ENCODE data around the gene ZC3H4. TPM values are rescaled to one million over a fixed set of nuclear protein-coding genes. Genes with fewer than 3 reads are reported as not detected.

ZC3H4 gene
- total RNA-seq, 1 experiment from 2014 or later = 105 TPM

DNA sequence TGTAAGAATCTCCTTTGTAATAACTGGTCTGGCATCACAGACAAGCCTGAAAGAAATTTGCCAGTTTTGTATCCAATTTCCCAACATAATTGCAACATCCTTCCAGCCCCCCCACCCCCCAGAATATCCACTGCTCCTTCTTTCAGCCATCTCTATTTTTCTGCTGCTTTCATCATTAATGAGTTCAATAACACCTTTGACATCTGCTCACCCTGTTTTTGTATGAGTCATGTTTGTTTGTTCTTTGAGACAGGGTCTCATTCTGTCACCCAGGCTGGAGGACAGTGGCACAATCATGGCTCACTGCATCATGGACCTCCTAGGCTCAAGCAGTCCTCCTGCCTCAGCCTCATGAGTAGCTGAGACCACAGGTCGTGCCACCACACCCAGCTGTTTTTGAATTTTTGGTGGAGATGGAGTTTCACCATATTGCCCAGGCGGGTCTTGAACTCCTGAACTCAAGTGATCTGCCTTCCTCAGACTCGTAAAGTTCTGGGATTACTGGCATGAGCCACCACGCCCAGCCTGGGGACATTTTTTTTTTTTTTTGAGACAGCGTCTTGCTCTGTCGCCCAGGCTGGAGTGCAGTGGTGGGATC, 7.0 kb upstream of the ZC3H4 start:
- no peaks in the 10 kb centered on the region for H3K79me2 ChIP-seq (ENCODE audit: insufficient read depth, low read length)
- H3T11ph ChIP-seq (ENCODE audit: low read length) = no peak overlapping the region
- no peak overlapping the region for H3K9ac ChIP-seq (ENCODE audit: extremely low read depth, insufficient read length, low read length)
- H3K27me3 ChIP-seq (ENCODE audit: insufficient read depth, low read length) = no peaks in the 10 kb centered on the region
- H3K79me1 ChIP-seq (ENCODE audit: insufficient read depth, low read depth, low read length, poor library complexity, severe bottlenecking) = no peaks in the 10 kb centered on the region
- H3K9me3 Mint-ChIP-seq = no peaks in the 10 kb centered on the region
- no peaks in the 10 kb centered on the region for H3K9me3 ChIP-seq (ENCODE audit: control insufficient read depth, low read depth, low read length)
- H3K23me2 ChIP-seq (ENCODE audit: insufficient read length, low read depth, low read length, poor library complexity, severe bottlenecking) = no peaks in the 10 kb centered on the region
- H3K4me3 Mint-ChIP-seq = no peak overlapping the region
- TF ChIP-seq, protein P1, sequence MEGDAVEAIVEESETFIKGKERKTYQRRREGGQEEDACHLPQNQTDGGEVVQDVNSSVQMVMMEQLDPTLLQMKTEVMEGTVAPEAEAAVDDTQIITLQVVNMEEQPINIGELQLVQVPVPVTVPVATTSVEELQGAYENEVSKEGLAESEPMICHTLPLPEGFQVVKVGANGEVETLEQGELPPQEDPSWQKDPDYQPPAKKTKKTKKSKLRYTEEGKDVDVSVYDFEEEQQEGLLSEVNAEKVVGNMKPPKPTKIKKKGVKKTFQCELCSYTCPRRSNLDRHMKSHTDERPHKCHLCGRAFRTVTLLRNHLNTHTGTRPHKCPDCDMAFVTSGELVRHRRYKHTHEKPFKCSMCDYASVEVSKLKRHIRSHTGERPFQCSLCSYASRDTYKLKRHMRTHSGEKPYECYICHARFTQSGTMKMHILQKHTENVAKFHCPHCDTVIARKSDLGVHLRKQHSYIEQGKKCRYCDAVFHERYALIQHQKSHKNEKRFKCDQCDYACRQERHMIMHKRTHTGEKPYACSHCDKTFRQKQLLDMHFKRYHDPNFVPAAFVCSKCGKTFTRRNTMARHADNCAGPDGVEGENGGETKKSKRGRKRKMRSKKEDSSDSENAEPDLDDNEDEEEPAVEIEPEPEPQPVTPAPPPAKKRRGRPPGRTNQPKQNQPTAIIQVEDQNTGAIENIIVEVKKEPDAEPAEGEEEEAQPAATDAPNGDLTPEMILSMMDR (conservative IDR thresholded peaks at IDR 0.05) = no peak
- no peak overlapping the region for H2AK5ac ChIP-seq (ENCODE audit: insufficient read length, low read length)
- peaks cover 6 to 7% of the 10 kb centered on the region in 2 experiments for H3K4me1 Mint-ChIP-seq
- H3K27ac Mint-ChIP-seq = no peak overlapping the region
- no peak overlapping the region for H4K5ac ChIP-seq (ENCODE audit: insufficient read length, low read depth, low read length)
- H4K91ac ChIP-seq (ENCODE audit: insufficient read length, low read depth, low read length) = no peak overlapping the region
- H4K8ac ChIP-seq (replicated peaks; ENCODE audit: insufficient read length, low read depth, low read length) = no peak overlapping the region
- H3K14ac ChIP-seq (ENCODE audit: insufficient read depth, low read length) = no peak overlapping the region
- no peak overlapping the region for H3K27ac ChIP-seq (ENCODE audit: insufficient read length, low read depth, low read length)
- H3K4ac ChIP-seq (ENCODE audit: low read depth, low read length) = no peak overlapping the region
- H2BK20ac ChIP-seq (ENCODE audit: low read depth, low read length, poor library complexity, severe bottlenecking) = no peak overlapping the region
- H3K36me3 Mint-ChIP-seq (ENCODE audit: insufficient read depth in 1 of 3, low read depth in 3 of 3) = no peaks in the 10 kb centered on the region
- H2BK15ac ChIP-seq (ENCODE audit: low read depth, low read length) = no peak overlapping the region
- no peak overlapping the region for H2BK12ac ChIP-seq (ENCODE audit: insufficient read length, low read depth, low read length)
- peaks cover 2% of the 10 kb centered on the region for H3K27me3 Mint-ChIP-seq (ENCODE audit: low read depth)
- no peaks in the 10 kb centered on the region for H4K20me1 ChIP-seq (ENCODE audit: control insufficient read depth, insufficient read depth, insufficient read length)
- H2AFZ ChIP-seq (ENCODE audit: low read length) = no peak overlapping the region
- H2BK5ac ChIP-seq (ENCODE audit: insufficient read length, low read length) = no peak overlapping the region
- no peak overlapping the region for H2BK120ac ChIP-seq (ENCODE audit: low read depth, low read length, poor library complexity, severe bottlenecking)
- no peak overlapping the region for H3K18ac ChIP-seq (ENCODE audit: insufficient read length, low read depth, low read length)
- H3K56ac ChIP-seq (ENCODE audit: insufficient read length, low read depth, low read length) = no peak overlapping the region
- no peak for DNase-seq
- WGBS (ENCODE audit: extremely low coverage, insufficient read length, low lambda C conversion rate) = no CpG with 5 or more reads among the region's 6 CpGs
- no peak overlapping the region for H3K23ac ChIP-seq (ENCODE audit: insufficient read length, low read depth, low read length)
- H3K4me2 ChIP-seq (ENCODE audit: insufficient read depth, insufficient read length, low read length) = no peak overlapping the region
- no peaks in the 10 kb centered on the region for H3K4me1 ChIP-seq (ENCODE audit: insufficient read depth, low read length)

All from H9 (cell line).